B cell (primary cell): Measurements from ENCODE around the gene BNC2. TPM values are rescaled to one million over a fixed set of nuclear protein-coding genes. Genes with fewer than 3 reads are reported as not detected.

ENCODE experiments used
- ATAC-seq: fragments of 200-7000 bp; cut with Tn5 transposase; one replicate; pipeline ENCODE4 v1.10.0; 2021; ENCODE audit warnings: low read depth, mild to moderate bottlenecking, moderate number of reproducible peaks, moderate library complexity
- CTCF ChIA-PET: fragments of 350-600 bp; sonication (Branson Sonifier 250); formaldehyde crosslinking; loops from one replicate; lab custom pipeline; 2021; ENCODE audit warnings: antibody characterized with exemption, inconsistent platforms; lab: Charles Lee
- POLR2A ChIA-PET: fragments of 350-600 bp; sonication (Branson Sonifier 250); formaldehyde crosslinking; loops from one replicate; lab custom pipeline; 2021; ENCODE audit warnings: antibody characterized with exemption; lab: Charles Lee
- DNase-seq: peaks from one replicate; pipeline ENCODE4 v3.0.0; 2013
- H2AFZ ChIP-seq: 2 replicates; pipeline ENCODE4 v1.6.1; 2012; ENCODE audit warnings: mild to moderate bottlenecking, low read depth, low read length; ENCODE audit not compliant: insufficient read depth, poor library complexity, severe bottlenecking
- H3K27ac ChIP-seq, 2 donors: 1 replicate in 1 of 2; 2 replicates in 1 of 2; pipeline ENCODE4 v1.5.1; 2012 to 2013; ENCODE audit warnings: low read length in 2 of 2, mild to moderate bottlenecking in 2 of 2, moderate library complexity in 1 of 2
- H3K27me3 ChIP-seq, 4 experiments: fragments of 200-600 bp in 1 of 4; sonication (generic) in 1 of 4; replicated peaks in 1 of 4; 1 replicate in 2 of 4; 2 replicates in 2 of 4; pipeline versions ENCODE4 v1.6.1 to v1.7.0; 2013 to 2016; ENCODE audit warnings: low read length in 3 of 4, mild to moderate bottlenecking in 2 of 4, mixed read lengths in 1 of 4, moderate library complexity in 1 of 4; ENCODE audit not compliant: insufficient read depth in 4 of 4, control insufficient read depth in 3 of 4; ENCODE audit errors: control extremely low read depth in 1 of 4
- H3K36me3 ChIP-seq, 2 experiments: replicated peaks in 1 of 2; 1 replicate in 1 of 2; 2 replicates in 1 of 2; pipeline versions ENCODE4 v1.6.1 to v1.7.1; 2013; ENCODE audit warnings: low read length in 1 of 2; ENCODE audit not compliant: insufficient read depth in 2 of 2, control insufficient read depth in 1 of 2; ENCODE audit errors: control extremely low read depth in 1 of 2, extremely low read depth in 1 of 2
- H3K4me1 ChIP-seq, 2 donors: fragments of 200-600 bp in 1 of 2; sonication (generic) in 1 of 2; 1 replicate in 1 of 2; 2 replicates in 1 of 2; pipeline versions ENCODE4 v1.5.1 to v1.6.1; 2013 to 2017; ENCODE audit warnings: low read length in 2 of 2; ENCODE audit not compliant: control insufficient read depth in 2 of 2, insufficient read depth in 2 of 2
- H3K4me2 ChIP-seq: replicated peaks from 2 replicates; pipeline ENCODE3; 2012; ENCODE audit warnings: mild to moderate bottlenecking, low read depth, low read length; ENCODE audit not compliant: poor library complexity, severe bottlenecking
- H3K4me3 ChIP-seq, 5 experiments: fragments of 200-600 bp in 1 of 5; sonication (generic) in 1 of 5; 1 replicate in 3 of 5; 2 replicates in 2 of 5; pipeline versions ENCODE4 v1.5.1 to v1.7.0; 2011 to 2016; ENCODE audit warnings: low read length in 4 of 5, mild to moderate bottlenecking in 4 of 5, low read depth in 2 of 5, control low read depth in 1 of 5, moderate library complexity in 1 of 5; ENCODE audit not compliant: insufficient read depth in 1 of 5; ENCODE audit errors: control extremely low read depth in 1 of 5, extremely low read depth in 1 of 5
- H3K79me2 ChIP-seq: fragments of 200-600 bp; sonication (generic); one replicate; pipeline ENCODE4 v1.6.0; 2016; ENCODE audit warnings: low read length; ENCODE audit not compliant: control insufficient read depth, insufficient read depth
- H3K9ac ChIP-seq: fragments of 200-600 bp; sonication (generic); 2 replicates; pipeline ENCODE4 v1.6.1; 2017; ENCODE audit warnings: mild to moderate bottlenecking, low read length, moderate library complexity
- H3K9me3 ChIP-seq, 3 donors: one replicate each; pipeline versions ENCODE4 v1.6.1 to v1.7.1; 2013; ENCODE audit warnings: low read length in 2 of 3; ENCODE audit not compliant: control insufficient read depth in 2 of 3, insufficient read depth in 1 of 3; ENCODE audit errors: control extremely low read depth in 1 of 3
- H4K20me1 ChIP-seq: 2 replicates; pipeline ENCODE4 v1.6.0; 2012; ENCODE audit warnings: mild to moderate bottlenecking, low read length; ENCODE audit not compliant: insufficient read depth, control insufficient read depth, poor library complexity, severe bottlenecking
- H3K27ac Mint-ChIP-seq: one replicate; pipeline ENCODE4 v1.8.0; 2021; ENCODE audit warnings: mixed read lengths
- H3K27me3 Mint-ChIP-seq: one replicate; pipeline ENCODE4 v1.8.0; 2021; ENCODE audit warnings: mixed read lengths
- H3K4me1 Mint-ChIP-seq: one replicate; pipeline ENCODE4 v1.8.0; 2021; ENCODE audit warnings: mixed read lengths
- H3K4me3 Mint-ChIP-seq: one replicate; pipeline ENCODE4 v1.8.0; 2021; ENCODE audit warnings: mixed read lengths
- H3K9me3 Mint-ChIP-seq: one replicate; pipeline ENCODE4 v1.8.0; 2022; ENCODE audit warnings: mixed read lengths; ENCODE audit not compliant: insufficient read depth
- EZH2 ChIP-seq: IDR thresholded peaks from 2 replicates; pipeline ENCODE4 v1.6.1; 2012; ENCODE audit warnings: borderline replicate concordance, low read depth, mild to moderate bottlenecking, moderate library complexity, low read length; ENCODE audit not compliant: insufficient read depth, poor library complexity, severe bottlenecking
- WGBS: methylation state at CpG from one replicate; pipeline ENCODE4 v1.1.5; 2013; ENCODE audit warnings: missing lambda C conversion rate; ENCODE audit not compliant: insufficient coverage; 5-methylcytosine and 5-hydroxymethylcytosine counted together
- intact Hi-C: fragments of 100-400 bp; cut with micrococcal nuclease; formaldehyde crosslinking; loops from one replicate; pipeline ENCODE4 v1.10.0; 2022
- polyA plus RNA-seq: library from polyadenylated mRNA; depleted of rRNA; stranded (reverse); fragments of >200 nt; gene quantifications from 2 replicates; pipeline ENCODE4 v1.2.3, GENCODE V29; 2012
- total RNA-seq, 2 donors: library from RNA; stranded (reverse); fragments of 120-200 nt in 1 of 2; gene quantifications; 1 replicate in 1 of 2; 2 replicates in 1 of 2; pipeline versions ENCODE4 v1.2.3 to v1.2.4, GENCODE V29; 2013 to 2022
- TF ChIP-seq, protein P1 (sequence below): fragments of 200-600 bp; IDR thresholded peaks from one replicate; pipeline ENCODE4 v1.8.0; 2022; ENCODE audit warnings: antibody characterized with exemption, mild to moderate bottlenecking

BNC2 gene
- total and polyA plus RNA-seq, 2 donors (not counting 1 experiment from before 2014, with no cell fraction given), result 0.01 TPM; not detected in 1

DNA sequence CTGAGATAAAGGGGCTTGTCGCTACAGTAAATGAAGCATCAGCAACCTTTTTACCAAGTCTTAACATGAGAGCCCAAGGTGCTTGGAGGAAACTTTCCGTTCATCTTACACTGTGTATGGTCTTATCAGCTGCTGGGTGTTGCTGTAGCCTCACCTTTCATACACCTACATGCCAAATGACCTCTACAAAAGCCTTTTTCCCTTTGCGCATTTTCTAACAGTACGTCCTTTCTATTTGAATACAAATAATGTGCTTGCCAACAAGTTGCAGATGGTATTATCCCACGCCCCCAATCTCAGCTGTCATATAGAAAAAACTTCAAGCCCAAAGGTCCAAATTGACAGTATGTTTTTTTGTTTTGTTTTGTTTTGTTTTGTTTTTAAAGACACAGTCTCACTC, 96.9 kb downstream of the BNC2 start:
- DNase-seq (no peak), ATAC-seq (no peak)
- no peaks in the 10 kb centered on the region for H3K79me2 ChIP-seq
- WGBS, result 100% methylated on average over 2 of the region's 5 CpGs
- H3K4me1 ChIP-seq, result no peaks in the 10 kb centered on the region
- H3K9ac ChIP-seq, result no peak overlapping the region
- H3K36me3 ChIP-seq, result no peaks in the 10 kb centered on the region
- H2AFZ ChIP-seq, result no peak overlapping the region
- no peak overlapping the region for H3K4me3 ChIP-seq
- no peaks in the 10 kb centered on the region for H3K4me1 Mint-ChIP-seq
- H3K27ac Mint-ChIP-seq, result no peak overlapping the region
- no peak overlapping the region for H3K4me2 ChIP-seq
- H3K27ac ChIP-seq, result no peak overlapping the region
- H3K9me3 Mint-ChIP-seq, result no peaks in the 10 kb centered on the region
- H3K9me3 ChIP-seq, result peaks cover 0 to 7% (median 0%) of the 10 kb centered on the region in 3 donors
- no peaks in the 10 kb centered on the region for H4K20me1 ChIP-seq
- POLR2A ChIA-PET, result no interaction called here
- H3K27me3 Mint-ChIP-seq, result no peaks in the 10 kb centered on the region
- TF ChIP-seq, protein P1, sequence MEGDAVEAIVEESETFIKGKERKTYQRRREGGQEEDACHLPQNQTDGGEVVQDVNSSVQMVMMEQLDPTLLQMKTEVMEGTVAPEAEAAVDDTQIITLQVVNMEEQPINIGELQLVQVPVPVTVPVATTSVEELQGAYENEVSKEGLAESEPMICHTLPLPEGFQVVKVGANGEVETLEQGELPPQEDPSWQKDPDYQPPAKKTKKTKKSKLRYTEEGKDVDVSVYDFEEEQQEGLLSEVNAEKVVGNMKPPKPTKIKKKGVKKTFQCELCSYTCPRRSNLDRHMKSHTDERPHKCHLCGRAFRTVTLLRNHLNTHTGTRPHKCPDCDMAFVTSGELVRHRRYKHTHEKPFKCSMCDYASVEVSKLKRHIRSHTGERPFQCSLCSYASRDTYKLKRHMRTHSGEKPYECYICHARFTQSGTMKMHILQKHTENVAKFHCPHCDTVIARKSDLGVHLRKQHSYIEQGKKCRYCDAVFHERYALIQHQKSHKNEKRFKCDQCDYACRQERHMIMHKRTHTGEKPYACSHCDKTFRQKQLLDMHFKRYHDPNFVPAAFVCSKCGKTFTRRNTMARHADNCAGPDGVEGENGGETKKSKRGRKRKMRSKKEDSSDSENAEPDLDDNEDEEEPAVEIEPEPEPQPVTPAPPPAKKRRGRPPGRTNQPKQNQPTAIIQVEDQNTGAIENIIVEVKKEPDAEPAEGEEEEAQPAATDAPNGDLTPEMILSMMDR, result no peak
- TF ChIP-seq EZH2, result no peak
- CTCF ChIA-PET, result no interaction called here
- intact Hi-C loops, result no loop called here
- no peaks in the 10 kb centered on the region for H3K27me3 ChIP-seq
- H3K4me3 Mint-ChIP-seq, result no peak overlapping the region

DNA sequence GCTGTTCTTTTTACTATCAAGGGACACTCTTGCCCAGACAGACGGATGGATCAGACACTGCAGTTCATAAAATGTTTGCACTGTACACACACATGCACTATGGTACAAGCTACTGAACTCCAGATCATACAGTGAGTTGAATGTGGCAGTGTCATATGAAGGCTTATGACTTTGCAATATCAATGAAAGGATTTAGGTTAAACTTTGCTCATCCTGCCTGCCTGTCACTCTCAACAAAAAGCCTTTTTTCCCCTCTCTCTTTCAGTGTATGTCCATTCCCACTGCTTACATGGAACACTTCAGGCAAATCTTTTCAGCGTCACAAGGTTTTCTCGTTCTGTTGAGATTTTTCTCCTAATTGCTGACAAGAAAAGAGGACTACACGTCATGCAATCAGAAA, 97.4 kb downstream of the BNC2 start:
- H3K4me1 ChIP-seq, result no peaks in the 10 kb centered on the region
- no peaks in the 10 kb centered on the region for H3K27me3 ChIP-seq
- Mint-ChIP-seq H3K4me1 (no peaks in the 10 kb centered on the region), H3K9me3 (no peaks in the 10 kb centered on the region), H3K4me3 (no peak overlapping the region), H3K27me3 (no peaks in the 10 kb centered on the region), H3K27ac (no peak overlapping the region)
- no peak overlapping the region for H3K4me3 ChIP-seq
- no peak overlapping the region for H3K9ac ChIP-seq
- ChIA-PET CTCF (no interaction called here), POLR2A (no interaction called here)
- H3K4me2 ChIP-seq, result no peak overlapping the region
- no peaks in the 10 kb centered on the region for H4K20me1 ChIP-seq
- peaks cover 0 to 7% (median 0%) of the 10 kb centered on the region in 3 donors for H3K9me3 ChIP-seq
- H3K79me2 ChIP-seq, result no peaks in the 10 kb centered on the region
- no CpG with 5 or more reads among the region's 4 CpGs for whole genome bisulfite sequencing
- intact Hi-C loops, result no loop called here
- TF ChIP-seq, protein P1, result no peak
- TF ChIP-seq EZH2, result no peak
- H2AFZ ChIP-seq, result no peak overlapping the region
- no peak for DNase-seq
- no peak overlapping the region for H3K27ac ChIP-seq
- H3K36me3 ChIP-seq, result no peaks in the 10 kb centered on the region
- ATAC-seq, result no peak
